ENCODE results near the gene HRC.

Gene HRC

GRCh38 chr19:49104229-49104864, 50.8 kb downstream of the HRC start:
- Histone ChIP-seq H3K27me3 (ENCODE audit: insufficient read depth, low read length) (no peaks in the 10 kb centered on the region), H3K4me1 (ENCODE audit: control insufficient read depth in 1 of 2, insufficient read depth in 2 of 2, low read length in 2 of 2) (peaks cover 0 to 5% of the 10 kb centered on the region in 2 experiments), H2AFZ (ENCODE audit: insufficient read depth, low read length, poor library complexity) (no peak overlapping the region), H2BK5ac (ENCODE audit: low read depth, low read length, poor library complexity) (no peak overlapping the region), H2AK5ac (ENCODE audit: low read length) (no peak overlapping the region), H3K79me2 (ENCODE audit: control insufficient read depth, insufficient read depth, low read length, poor library complexity) (no peaks in the 10 kb centered on the region), H2BK12ac (ENCODE audit: low read length) (no peak overlapping the region), H3K36me3 (ENCODE audit: control insufficient read depth in 1 of 2, insufficient read depth in 2 of 2, low read length in 2 of 2) (peaks cover 91 to 94% of the 10 kb centered on the region in 2 experiments), H3K9me3 (ENCODE audit: insufficient read depth, low read depth, low read length) (no peaks in the 10 kb centered on the region), H3K9ac (ENCODE audit: low read length) (no peak overlapping the region), H3K4ac (ENCODE audit: low read depth, low read length) (no peak overlapping the region), H4K8ac (ENCODE audit: low read depth, low read length) (no peak overlapping the region), H3K4me3 (ENCODE audit: low read depth, low read length) (no peak overlapping the region), H3K4me2 (ENCODE audit: low read length) (no peak overlapping the region), H3K79me1 (ENCODE audit: low read length) (no peaks in the 10 kb centered on the region), H3K27ac (ENCODE audit: low read depth, low read length) (no peak overlapping the region), H3K18ac (ENCODE audit: low read length) (no peak overlapping the region), H2BK120ac (ENCODE audit: insufficient read depth, low read length, poor library complexity) (no peak overlapping the region), H4K12ac (ENCODE audit: low read depth, low read length) (no peak overlapping the region), H4K91ac (ENCODE audit: low read depth, low read length) (no peak overlapping the region), H3K14ac (ENCODE audit: low read length) (no peak overlapping the region), H3K23ac (ENCODE audit: low read length) (no peak overlapping the region)
- WGBS (ENCODE audit: extremely low coverage, insufficient coverage, insufficient read length) = no CpG with 5 or more reads among the region's 30 CpGs
- DNase-seq = no peak

GRCh38 chr19:49103331-49104085, 51.7 kb downstream of the HRC start:
- H2BK12ac ChIP-seq (ENCODE audit: low read length) = no peak overlapping the region
- H3K4me1 ChIP-seq (ENCODE audit: control insufficient read depth in 1 of 2, insufficient read depth in 2 of 2, low read length in 2 of 2) = peaks cover 0 to 1% of the 10 kb centered on the region in 2 experiments
- no peak overlapping the region for H3K9ac ChIP-seq (ENCODE audit: low read length)
- no peaks in the 10 kb centered on the region for H3K27me3 ChIP-seq (ENCODE audit: insufficient read depth, low read length)
- H2BK120ac ChIP-seq (ENCODE audit: insufficient read depth, low read length, poor library complexity) = no peak overlapping the region
- no peak overlapping the region for H3K27ac ChIP-seq (ENCODE audit: low read depth, low read length)
- H3K4me3 ChIP-seq (ENCODE audit: low read depth, low read length) = no peak overlapping the region
- peaks cover 91 to 95% of the 10 kb centered on the region in 2 experiments for H3K36me3 ChIP-seq (ENCODE audit: control insufficient read depth in 1 of 2, insufficient read depth in 2 of 2, low read length in 2 of 2)
- no peak overlapping the region for H4K91ac ChIP-seq (ENCODE audit: low read depth, low read length)
- no peak overlapping the region for H2BK5ac ChIP-seq (ENCODE audit: low read depth, low read length, poor library complexity)
- no peak overlapping the region for H3K14ac ChIP-seq (ENCODE audit: low read length)
- H3K9me3 ChIP-seq (ENCODE audit: insufficient read depth, low read depth, low read length) = no peaks in the 10 kb centered on the region
- no CpG with 5 or more reads among the region's 33 CpGs for WGBS (ENCODE audit: extremely low coverage, insufficient coverage, insufficient read length)
- H3K4me2 ChIP-seq (ENCODE audit: low read length) = no peak overlapping the region
- H3K23ac ChIP-seq (ENCODE audit: low read length) = no peak overlapping the region
- no peaks in the 10 kb centered on the region for H3K79me1 ChIP-seq (ENCODE audit: low read length)
- no peak overlapping the region for H4K12ac ChIP-seq (ENCODE audit: low read depth, low read length)
- no peak overlapping the region for H2AFZ ChIP-seq (ENCODE audit: insufficient read depth, low read length, poor library complexity)
- no peak overlapping the region for H2AK5ac ChIP-seq (ENCODE audit: low read length)
- no peak overlapping the region for H3K4ac ChIP-seq (ENCODE audit: low read depth, low read length)
- DNase-seq = no peak
- H3K18ac ChIP-seq (ENCODE audit: low read length) = no peak overlapping the region
- no peak overlapping the region for H4K8ac ChIP-seq (ENCODE audit: low read depth, low read length)
- H3K79me2 ChIP-seq (ENCODE audit: control insufficient read depth, insufficient read depth, low read length, poor library complexity) = no peaks in the 10 kb centered on the region

- no peaks in the 10 kb centered on the region for H3K79me2 ChIP-seq (ENCODE audit: control insufficient read depth, insufficient read depth, low read length, poor library complexity)
- no peak for DNase-seq
- H3K23ac ChIP-seq (ENCODE audit: low read length) = no peak overlapping the region
- no peak overlapping the region for H2BK5ac ChIP-seq (ENCODE audit: low read depth, low read length, poor library complexity)
- WGBS (ENCODE audit: extremely low coverage, insufficient coverage, insufficient read length) = no CpG with 5 or more reads among the region's 12 CpGs
- no peaks in the 10 kb centered on the region for H3K27me3 ChIP-seq (ENCODE audit: insufficient read depth, low read length)
- no peak overlapping the region for H4K12ac ChIP-seq (ENCODE audit: low read depth, low read length)
- no peaks in the 10 kb centered on the region for H3K4me1 ChIP-seq (ENCODE audit: control insufficient read depth in 1 of 2, insufficient read depth in 2 of 2, low read length in 2 of 2)
- no peak overlapping the region for H3K14ac ChIP-seq (ENCODE audit: low read length)
- H3K4me2 ChIP-seq (ENCODE audit: low read length) = no peak overlapping the region
- H2BK12ac ChIP-seq (ENCODE audit: low read length) = no peak overlapping the region
- no peaks in the 10 kb centered on the region for H3K79me1 ChIP-seq (ENCODE audit: low read length)
- H3K36me3 ChIP-seq (ENCODE audit: control insufficient read depth in 1 of 2, insufficient read depth in 2 of 2, low read length in 2 of 2) = peaks cover 87 to 90% of the 10 kb centered on the region in 2 experiments
- H3K18ac ChIP-seq (ENCODE audit: low read length) = no peak overlapping the region
- no peak overlapping the region for H2AFZ ChIP-seq (ENCODE audit: insufficient read depth, low read length, poor library complexity)
- no peak overlapping the region for H4K91ac ChIP-seq (ENCODE audit: low read depth, low read length)
- H4K8ac ChIP-seq (ENCODE audit: low read depth, low read length) = no peak overlapping the region
- no peaks in the 10 kb centered on the region for H3K9me3 ChIP-seq (ENCODE audit: insufficient read depth, low read depth, low read length)
- H3K4ac ChIP-seq (ENCODE audit: low read depth, low read length) = no peak overlapping the region
- H3K4me3 ChIP-seq (ENCODE audit: low read depth, low read length) = no peak overlapping the region
- H3K9ac ChIP-seq (ENCODE audit: low read length) = no peak overlapping the region
- no peak overlapping the region for H2BK120ac ChIP-seq (ENCODE audit: insufficient read depth, low read length, poor library complexity)
- no peak overlapping the region for H2AK5ac ChIP-seq (ENCODE audit: low read length)
- H3K27ac ChIP-seq (ENCODE audit: low read depth, low read length) = no peak overlapping the region
Measured at GRCh38 chr19:49102303-49102702, 52.9 kb downstream of the HRC start.

Measured in trophoblast cell (in vitro differentiated cells and primary cell).